ENCODE data around the gene ZBTB1. TPM values are rescaled to one million over a fixed set of nuclear protein-coding genes. Genes with fewer than 3 reads are reported as not detected.

Gene ZBTB1
- total RNA-seq, 1 donor from 2014 or later: 52.8 TPM

DNA sequence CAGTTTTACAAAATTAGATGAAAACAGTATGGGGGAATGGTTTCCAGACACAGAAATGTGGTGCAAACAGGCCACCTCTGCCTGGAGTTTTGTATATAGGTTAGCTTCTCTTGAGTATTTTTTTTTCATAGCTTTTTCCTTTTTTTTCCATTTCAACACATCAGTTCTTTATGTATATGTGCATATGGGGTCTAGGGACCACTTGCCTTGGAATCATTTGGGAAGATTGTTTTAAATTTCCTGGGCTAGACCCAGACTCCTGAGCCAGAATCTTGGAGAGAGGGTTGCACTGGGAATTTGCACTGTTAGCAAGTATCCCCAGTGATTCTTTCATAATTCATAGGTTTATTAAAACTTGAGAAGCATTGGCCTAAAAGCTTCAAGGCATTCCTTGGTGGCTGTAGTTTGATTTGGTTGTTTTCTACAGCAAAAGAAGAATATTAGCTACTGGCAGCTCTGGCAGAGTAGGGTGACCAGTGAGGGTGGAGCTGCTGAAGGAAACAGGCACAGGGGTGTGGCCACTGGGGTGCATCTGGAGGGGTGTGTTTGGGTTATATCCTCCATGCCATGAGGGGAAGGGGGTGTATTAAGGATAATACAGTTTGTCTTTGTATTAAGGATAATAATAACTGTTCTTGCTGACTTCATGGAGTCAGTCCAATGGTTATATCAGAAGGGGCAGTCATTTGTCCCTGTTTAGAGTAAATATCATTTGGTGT is 68.0 kb downstream of the ZBTB1 start:
- no peak for DNase-seq

DNA sequence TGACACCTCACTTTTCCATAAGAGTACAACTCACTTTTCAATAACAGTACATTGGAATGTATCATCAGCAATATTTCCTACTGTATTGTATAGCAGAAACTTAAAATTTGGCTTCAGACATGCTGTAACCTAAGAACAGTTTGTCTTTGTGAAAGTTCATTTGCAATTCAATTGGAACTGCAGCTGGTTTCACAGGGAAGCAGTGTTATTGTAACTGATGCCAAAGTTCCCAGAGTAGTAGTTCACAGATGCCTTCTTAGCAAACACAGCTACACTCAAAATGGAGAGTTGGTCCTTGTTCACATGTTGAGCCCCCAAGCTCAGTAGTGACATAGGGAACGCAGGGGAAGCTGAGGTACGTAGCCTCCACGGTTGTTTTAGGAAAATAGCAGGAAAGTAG is 68.5 kb downstream of the ZBTB1 start:
- no peak for DNase-seq

Other genes starting within 250 kb of the ZBTB1 start
- 0.34 and 0.56 TPM in 2 replicates for gene ESR2, start 210.4 kb upstream of the ZBTB1 start, total RNA-seq
- 39.8 and 112 TPM in 2 replicates for gene MTHFD1, start 116.4 kb upstream of the ZBTB1 start, total RNA-seq
- 0.47 and 0.68 TPM in 2 replicates for gene AKAP5, start 39.3 kb upstream of the ZBTB1 start, total RNA-seq
- gene ZBTB25, start 932 bp upstream of the ZBTB1 start, total RNA-seq: 3.4 and 4.1 TPM in 2 replicates
- 5.4 and 7.0 TPM in 2 replicates for gene HSPA2, start 36.0 kb downstream of the ZBTB1 start, total RNA-seq
- gene PPP1R36, start 45.2 kb downstream of the ZBTB1 start, total RNA-seq: 0.68 and 1.3 TPM in 2 replicates
- gene PLEKHG3, start 199.7 kb downstream of the ZBTB1 start, total RNA-seq: 9.2 and 9.4 TPM in 2 replicates

All from dermis blood vessel endothelial cell (primary cell).